GM19035 (cell line): ENCODE measurements around the gene TRIM37.

ENCODE experiments used
- ATAC-seq: cut with Tn5 transposase; IDR thresholded peaks from one replicate; pipeline ENCODE4 v1.9.1; 2021; ENCODE audit not compliant: unreplicated experiment

Gene TRIM37

GRCh38 chr17:59037960-59038359 lies 68.7 kb downstream of the TRIM37 start:
- ATAC-seq: no peak

DNA sequence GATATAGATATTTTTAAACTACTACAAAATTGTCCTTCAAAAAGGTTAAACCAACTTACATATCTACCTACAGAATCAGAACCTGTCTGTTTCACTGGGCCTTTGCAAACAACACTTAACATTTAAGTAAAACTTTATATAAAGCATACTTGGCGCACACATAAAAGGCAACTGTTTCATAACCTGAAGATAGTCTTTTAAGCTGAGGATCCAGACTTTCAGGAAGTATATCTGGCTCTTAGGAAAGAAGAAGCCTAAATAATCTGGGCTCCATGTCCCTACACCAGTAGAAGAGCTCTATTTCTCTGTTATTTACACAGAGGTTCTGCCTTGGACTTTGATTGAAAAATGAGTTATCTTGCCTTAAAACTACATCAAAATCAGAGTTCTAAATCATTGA lies 75.9 kb downstream of the TRIM37 start:
- no peak for ATAC-seq

GRCh38 chr17:59028328-59028727 lies 78.4 kb downstream of the TRIM37 start:
- ATAC-seq: no peak

DNA sequence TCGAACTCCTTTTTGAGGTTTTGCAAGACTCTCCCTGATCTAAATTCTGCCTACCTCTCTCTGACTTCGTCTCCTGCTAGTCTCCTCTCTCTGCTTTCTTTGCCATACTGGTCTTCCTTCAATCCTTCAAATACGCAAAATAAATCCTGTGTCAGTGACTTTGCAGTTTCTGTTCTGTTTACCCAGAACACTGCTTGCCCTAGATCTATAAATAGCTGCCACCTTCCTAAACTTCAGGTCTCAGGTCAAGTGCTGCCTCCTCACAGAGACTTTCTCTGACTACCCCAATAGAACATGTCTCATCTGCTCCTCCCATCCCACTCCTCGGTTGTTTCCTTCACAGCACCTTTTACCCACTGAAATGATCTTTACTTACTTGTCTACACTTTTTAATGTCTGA lies 78.9 kb downstream of the TRIM37 start:
- no peak for ATAC-seq

GRCh38 chr17:59026176-59026939 lies 80.3 kb downstream of the TRIM37 start:
- ATAC-seq: no peak

- ATAC-seq: no peak
Measured at GRCh38 chr17:59024916-59025315, 81.8 kb downstream of the TRIM37 start.

GRCh38 chr17:59018019-59018418 lies 88.7 kb downstream of the TRIM37 start:
- no peak for ATAC-seq

DNA sequence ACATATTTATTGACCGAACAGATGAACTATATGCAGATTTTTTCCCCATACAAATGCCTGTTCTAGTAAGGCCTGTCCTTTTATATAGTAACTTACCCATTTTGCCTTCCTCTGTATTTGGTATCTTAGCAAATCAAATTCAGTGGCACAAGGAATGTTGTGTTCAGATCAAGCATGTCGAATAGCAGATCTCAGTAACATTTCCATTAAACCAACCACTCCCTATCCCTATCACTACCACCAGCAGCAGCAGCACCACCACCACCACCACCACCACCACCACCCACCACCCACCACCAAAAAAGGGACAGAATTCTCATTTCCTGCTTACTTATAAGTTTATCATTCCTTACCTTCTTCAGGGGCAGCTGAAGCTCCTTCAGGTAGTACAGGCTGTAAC lies 94.7 kb downstream of the TRIM37 start:
- no peak for ATAC-seq

GRCh38 chr17:59010026-59010425 lies 96.7 kb downstream of the TRIM37 start:
- no peak for ATAC-seq

- no peak for ATAC-seq
Measured at GRCh38 chr17:59008737-59009136, 97.9 kb downstream of the TRIM37 start.

DNA sequence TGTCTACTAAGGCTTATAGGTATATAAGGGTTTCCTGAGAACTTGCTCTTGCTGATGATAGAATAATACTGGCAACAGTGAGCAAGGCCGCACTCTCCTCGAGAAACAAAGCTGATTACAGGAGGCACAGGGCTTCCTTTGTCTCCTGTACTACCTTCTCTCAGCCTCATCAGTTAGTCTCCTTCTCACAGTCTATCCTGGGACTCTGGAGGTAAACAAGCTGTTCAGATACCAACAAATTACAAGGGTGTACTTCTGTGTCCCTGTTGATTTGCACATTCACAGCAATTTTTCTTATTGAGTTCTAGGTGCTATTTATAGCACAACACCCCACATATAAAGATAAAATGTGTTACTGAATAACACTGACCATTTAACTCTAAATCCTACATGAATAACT lies 98.7 kb downstream of the TRIM37 start:
- ATAC-seq: no peak

DNA sequence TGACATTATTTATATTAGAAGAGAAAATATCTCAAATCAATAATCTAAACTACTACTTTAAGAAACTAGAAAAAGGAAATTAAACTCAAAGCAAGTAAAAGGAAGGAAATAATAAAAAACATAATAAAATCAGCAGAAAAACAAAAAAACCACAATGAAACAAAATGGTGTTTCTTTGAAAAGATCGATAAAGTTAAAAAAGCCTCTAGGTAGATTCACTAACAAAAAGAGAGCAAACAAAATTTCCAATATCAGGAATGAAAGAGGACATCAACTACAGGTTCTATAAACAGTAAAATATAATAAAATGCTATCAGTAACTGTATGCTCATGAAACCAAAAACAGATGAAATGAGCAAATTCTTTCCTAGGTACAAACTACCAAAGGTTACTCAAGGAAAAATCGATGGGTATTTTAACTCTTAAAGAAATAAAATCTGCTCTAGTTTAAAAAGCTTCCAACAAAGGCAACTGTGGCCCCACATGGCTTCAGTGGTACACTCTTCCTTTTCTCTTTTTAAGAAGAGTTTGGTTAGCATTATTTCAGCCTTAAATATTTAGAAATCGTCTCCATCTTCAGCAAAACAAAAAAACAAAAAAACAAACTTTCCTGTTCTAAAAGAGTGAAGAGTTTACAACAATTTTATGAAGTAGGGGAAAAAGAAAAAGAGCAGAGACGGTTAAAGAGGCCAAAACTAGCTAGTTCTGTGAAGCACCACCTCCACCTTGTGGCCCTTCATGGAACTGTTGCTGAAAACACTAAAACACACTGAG lies 102.2 kb downstream of the TRIM37 start:
- no peak for ATAC-seq

DNA sequence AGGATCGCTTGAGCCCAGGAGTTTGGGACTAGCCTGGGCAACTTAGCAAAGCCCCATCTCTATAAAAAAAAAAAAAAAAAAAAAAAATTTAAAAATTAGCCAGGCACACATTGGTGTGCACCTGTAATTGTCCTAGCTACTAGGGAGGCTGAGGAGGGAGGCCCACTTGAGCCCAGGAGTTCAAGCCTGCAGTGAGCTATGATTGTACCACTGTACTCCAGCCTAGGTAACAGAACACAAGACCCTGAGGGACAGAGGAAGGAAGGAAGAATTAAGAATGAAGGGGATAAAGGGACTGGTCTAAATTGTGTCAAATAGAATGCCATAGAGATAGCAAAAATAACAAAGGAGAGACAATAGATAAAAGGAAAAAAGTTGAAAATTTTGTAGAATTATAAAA lies 102.8 kb downstream of the TRIM37 start:
- ATAC-seq: no peak

DNA sequence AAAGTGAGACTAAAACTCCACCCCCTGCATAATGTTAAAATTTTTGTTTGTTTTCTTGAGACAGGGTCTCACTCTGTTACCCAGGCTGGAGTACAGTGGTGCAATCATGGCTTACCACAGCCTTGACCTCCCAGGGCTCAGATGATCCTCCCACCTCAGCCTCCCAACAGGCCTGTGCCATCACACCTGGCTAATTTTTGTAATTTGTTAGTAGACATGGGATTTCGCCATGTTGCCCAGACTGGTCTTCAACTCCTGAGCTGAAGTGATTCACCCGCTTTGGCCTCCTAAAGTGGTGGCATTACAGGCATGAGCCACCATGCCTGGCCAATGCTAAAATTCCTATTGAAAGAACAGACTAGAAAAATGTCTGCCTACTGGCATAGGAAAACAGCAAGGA lies 103.8 kb downstream of the TRIM37 start:
- no peak for ATAC-seq

DNA sequence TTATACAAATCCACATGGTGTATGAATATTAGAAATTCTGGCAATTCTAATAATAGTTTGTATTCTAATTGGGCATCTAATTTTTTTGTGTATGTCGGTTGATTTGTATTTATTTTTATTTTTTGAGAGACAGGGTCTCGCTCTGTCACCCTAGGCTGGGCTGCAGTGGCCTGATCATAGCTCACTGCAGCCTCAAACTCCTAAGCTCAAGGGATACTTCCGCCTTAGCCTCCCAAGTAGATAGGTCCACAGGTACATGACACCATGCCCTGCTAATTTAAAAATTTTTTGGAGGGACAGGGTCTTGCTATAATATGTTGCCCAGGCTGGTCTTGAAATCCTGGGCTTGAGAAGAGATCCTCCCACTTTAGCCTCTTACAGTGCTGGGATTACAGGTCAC lies 104.6 kb downstream of the TRIM37 start:
- ATAC-seq: no peak

DNA sequence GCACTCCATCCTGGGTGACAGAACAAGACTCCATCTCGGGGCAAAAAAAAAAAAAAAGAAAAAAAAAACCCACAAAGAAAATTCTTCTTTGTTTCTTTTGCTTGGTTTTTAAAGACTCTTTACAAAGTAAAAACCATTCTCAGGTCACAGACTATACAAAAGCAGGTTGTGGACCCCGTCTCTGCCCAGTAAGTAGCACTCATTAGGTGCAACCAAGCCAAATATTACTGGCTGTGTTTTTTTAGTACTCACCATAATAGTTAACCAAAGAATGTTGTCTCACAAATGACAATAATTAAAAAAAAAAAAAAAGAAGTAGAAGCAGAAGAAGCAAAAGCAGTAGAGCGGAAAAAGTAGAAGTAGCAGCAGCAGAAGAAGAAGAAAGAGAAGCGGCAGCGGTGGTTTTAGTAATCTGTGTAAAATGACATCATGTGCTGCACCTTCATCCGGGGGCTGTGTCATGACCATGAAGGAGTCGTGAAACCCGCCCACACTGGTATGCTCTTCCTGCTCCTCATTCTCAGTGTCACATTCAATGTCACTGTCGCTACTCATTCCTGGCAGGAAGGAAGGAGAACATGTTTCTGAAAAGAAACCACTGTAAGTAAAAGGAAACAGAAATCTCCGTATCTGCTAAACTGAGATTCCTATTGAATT lies 105.4 kb downstream of the TRIM37 start:
- ATAC-seq: peak; percentile 94

DNA sequence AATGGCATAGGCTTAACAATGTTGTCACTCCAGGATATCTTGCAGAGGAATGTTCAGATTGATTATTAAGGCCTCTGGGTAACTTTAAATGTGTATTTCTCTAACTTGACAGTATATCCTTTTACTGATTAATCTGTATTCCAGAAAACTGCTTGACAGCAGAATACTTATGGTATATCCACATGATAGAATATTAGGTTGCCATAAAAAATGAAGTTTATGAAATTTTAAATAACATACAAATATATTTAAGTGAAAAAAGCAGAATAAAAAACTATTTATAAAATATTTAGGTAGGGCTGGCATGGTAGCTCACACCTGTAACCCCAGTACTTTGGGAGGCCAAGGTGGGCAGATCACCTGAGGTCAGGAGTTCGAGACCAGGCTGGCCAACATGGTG lies 106.7 kb downstream of the TRIM37 start:
- no peak for ATAC-seq

DNA sequence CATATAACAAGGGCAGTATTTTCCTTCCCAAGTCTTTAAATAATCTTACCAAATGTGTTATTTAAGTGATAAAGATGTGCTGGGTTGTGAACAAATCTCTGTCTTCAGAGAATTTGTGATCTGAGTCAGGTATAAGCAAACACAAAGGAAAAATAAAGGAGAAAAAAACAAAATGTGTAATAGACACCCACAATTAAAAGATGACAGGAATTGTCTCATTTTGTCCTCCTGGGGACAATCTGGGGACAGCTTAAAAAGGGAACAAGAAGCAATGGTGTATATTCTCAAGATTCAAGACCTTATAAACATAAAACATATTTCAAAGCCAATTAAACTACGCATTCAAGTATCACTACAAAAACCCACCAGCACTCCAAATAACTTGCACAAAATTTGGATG lies 107.2 kb downstream of the TRIM37 start:
- ATAC-seq: no peak

GRCh38 chr17:58998871-58999270 lies 107.8 kb downstream of the TRIM37 start:
- no peak for ATAC-seq

GRCh38 chr17:58997756-58998553 lies 108.7 kb downstream of the TRIM37 start:
- no peak for ATAC-seq

- no peak for ATAC-seq
Measured at GRCh38 chr17:58996968-58997367, 109.7 kb downstream of the TRIM37 start.
